Inflammatory macrophage (primary cell): Measurements from ENCODE around the gene SIX2.

Source experiments
- DNase-seq, 2 donors: peaks; one replicate each; pipeline ENCODE4 v3.0.0-alpha.2; 2020 to 2022

The SIX2 gene

DNA sequence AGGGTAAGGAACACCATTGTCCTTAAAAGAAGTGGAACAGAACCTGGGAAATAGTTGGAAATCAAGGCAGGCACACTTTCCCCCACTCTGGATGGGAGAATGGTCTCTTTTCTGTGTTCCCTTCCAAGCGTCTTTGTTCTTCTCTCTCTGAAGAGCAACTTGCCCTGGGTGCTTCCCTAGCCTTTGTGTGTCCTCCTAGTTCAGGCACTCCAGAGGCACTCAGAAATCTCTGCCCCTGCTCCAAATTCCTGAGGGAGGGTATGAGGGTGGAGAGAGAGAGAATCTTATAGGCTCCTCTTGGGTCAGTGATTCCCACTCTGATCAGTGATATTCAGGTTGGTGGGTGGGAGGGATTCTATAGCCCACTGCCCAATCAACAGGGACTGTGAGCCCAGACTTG lies 8.8 kb upstream of the SIX2 start:
- no peak for DNase-seq

DNA sequence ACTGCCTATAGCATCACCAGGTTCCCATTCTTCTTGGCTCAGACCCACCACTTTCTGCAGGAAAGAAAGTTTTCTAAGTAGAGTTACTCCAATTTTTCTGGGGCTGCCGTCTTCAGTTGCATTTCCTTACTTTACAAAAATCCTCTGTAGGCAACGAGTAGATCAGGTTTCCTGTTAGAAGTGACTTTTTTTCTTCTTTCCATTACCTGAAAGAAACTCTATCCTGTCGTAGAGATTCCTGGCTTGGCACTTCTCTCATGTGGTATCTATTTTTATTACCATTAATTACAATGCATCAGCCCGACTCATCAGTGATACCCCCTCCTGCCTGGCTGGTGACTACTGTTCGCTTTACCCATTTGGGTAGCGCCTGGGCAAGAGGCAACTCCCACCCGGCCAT lies 5.6 kb upstream of the SIX2 start:
- no peak for DNase-seq

DNA sequence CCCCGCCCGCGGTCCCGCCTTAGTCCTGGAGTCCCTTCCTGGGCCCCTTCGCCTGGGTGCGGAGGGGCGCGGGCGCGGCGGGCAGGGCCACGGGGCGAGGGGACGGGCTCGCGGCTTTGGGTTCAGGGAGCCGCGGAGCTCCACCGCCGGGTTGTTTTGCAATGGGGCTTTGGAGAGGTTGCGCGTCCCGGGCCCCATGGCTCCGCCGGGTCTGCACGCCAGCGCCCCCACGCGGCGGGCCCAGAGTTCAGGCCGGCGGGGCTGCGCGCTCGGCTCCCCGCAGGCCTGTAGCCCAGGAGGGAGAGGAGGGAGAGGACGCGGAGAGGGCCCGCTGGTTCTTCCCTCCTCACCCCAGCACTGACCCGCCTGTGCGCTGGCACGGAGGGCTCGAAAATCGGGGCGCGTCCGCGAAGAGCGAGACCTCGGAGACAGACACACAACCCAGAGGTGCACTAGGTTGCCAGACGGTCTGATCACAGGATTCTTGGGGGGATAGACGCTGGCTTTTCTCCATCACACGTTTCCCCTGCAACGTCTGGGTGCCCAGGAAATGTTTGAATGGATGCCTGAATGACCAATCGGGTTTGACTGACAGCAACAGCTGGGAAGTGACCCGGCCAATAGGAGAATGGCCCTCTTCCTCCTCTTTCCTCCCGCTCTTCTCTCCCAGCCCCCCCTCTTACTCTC lies 4.9 kb upstream of the SIX2 start:
- peak; percentile 5 to 33 for DNase-seq

DNA sequence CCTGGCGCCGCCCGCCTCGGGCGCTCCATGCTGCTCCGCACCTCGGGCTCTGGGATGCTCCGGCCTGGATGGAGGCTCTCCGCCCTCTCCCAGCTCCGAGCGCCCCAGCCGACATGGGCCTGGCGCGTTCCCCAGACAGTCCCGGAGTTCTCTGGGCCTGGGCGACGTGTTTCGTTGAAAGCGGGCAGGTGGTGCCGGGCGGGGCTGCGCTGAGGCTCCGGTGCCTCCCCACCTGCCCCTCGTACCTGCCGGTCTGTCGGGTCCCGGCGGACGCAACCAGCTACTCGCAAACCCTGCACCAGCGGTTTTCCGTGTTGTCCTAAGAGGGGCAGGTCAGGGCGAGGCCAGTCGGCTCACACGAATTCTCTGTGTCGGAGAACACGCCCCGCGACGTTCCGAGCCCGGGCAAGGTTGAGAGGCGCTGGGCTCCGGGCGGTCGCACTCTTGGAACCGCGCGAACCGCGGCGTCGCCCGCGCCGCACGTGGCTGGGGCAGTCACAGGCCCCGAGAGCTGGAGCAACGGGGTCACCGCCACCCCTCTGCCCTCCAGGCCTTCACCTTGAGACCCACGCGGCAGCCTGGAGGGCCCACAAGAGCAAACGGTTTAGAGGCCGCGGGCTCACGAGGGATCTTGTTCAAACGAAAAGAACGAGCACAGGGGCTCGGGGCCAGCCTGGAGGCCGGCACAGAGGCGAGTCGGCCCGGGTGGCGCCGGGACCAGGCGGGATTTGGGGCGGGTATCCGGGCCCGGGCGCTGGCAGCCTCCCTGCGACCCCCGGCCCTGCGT lies 4.2 kb upstream of the SIX2 start:
- DNase-seq: no peak

DNA sequence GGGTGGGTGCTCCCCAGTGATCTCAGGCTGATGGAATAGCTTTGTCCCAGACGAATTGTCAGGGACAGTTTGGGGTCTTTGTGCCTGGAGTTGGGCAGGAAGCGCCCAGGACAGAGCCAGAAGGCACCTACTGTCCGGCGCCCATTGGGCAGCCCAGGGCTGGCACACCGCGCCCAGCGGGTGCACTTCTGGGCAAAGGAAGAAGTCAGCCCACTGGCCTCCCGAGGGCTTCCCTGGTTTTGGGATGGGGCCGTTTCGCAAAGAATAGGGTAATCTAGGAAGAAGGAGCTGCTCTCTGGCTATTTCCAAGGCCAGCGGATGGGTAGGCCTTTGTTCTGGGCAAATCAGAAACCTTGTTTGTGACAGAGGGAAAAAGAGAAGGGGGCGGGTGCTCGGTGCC lies 3.5 kb upstream of the SIX2 start:
- no peak for DNase-seq

DNA sequence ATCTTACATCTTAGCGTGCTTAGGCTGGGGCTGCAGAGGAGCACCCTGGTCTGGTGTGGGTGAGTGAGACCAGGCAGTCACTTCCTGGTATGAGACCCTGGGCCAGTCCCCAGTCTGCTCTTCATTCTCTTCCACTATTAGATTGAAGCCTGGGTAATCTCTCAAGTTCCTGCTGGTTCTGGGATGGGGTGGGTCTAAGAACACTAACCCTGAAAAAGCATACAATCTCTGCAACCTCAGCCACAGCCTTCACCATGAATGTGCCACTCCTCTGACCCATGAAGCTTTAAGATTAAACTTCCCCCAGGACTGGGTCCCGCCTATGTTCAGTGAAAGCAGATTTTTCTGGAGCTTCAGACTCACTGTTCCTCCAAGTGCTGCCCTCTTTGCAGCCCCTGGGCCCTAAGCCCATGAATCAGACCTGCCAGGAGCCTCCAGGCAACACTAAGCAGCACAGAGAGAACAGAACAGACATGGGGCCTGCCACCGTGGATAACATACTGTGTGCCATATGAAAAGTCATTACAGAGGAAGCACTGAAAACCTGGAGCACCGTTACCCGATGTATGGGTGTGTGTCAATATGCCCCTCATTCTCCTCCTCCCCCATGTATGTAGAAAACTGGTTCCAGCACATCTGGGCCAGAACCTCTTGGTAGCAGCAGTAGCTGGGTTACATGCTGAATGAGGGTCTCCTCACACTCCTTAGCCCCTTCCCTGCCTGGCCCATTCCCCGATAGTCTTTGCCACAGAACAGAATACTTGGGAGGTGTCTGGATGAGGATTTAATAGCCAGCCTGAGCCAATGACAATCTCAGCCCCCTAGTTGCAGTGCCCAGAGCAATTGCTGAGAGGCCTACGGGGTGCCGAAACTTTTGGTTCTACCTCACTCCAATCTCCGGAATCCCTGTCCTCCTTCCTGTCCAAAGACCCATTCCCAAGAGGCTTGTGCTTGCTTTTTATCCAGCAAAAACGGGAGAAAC lies 2.7 kb upstream of the SIX2 start:
- no peak for DNase-seq

DNA sequence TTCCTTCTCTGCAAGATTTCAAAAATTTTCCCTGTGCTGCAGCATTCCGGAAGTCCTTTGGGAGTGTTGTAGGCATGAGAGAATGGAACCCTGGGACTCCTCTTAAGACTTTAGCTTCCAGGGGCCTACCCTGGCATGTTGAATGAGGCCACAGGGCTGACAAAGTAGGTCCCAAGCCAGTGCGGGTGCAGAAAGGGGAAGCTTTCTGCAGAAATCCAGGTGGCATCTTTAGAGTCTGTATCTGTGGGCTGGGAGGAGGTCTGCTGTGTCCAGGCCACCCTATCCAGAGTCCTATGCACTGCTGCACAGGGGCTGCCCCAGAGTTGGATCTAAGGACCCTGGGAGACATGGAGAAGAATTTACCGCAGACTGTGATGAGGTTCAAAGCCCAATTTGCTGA lies 1.9 kb upstream of the SIX2 start:
- no peak for DNase-seq

DNA sequence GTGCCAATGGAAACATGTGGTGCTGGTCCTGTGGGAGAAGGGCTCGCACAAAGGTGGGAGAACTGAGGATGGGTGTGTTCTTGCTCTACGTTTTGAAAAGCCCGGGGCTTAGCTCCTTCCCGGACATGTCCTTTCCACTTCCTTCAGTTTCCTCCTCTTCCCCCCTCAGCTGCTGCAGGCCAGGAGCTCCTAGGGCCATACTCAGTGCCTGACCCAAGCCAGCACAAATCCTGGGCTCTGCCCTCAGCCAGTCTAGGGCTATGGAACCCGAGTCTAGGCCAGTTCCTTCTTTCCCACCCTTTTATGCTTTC lies 1.4 kb upstream of the SIX2 start:
- DNase-seq: no peak

DNA sequence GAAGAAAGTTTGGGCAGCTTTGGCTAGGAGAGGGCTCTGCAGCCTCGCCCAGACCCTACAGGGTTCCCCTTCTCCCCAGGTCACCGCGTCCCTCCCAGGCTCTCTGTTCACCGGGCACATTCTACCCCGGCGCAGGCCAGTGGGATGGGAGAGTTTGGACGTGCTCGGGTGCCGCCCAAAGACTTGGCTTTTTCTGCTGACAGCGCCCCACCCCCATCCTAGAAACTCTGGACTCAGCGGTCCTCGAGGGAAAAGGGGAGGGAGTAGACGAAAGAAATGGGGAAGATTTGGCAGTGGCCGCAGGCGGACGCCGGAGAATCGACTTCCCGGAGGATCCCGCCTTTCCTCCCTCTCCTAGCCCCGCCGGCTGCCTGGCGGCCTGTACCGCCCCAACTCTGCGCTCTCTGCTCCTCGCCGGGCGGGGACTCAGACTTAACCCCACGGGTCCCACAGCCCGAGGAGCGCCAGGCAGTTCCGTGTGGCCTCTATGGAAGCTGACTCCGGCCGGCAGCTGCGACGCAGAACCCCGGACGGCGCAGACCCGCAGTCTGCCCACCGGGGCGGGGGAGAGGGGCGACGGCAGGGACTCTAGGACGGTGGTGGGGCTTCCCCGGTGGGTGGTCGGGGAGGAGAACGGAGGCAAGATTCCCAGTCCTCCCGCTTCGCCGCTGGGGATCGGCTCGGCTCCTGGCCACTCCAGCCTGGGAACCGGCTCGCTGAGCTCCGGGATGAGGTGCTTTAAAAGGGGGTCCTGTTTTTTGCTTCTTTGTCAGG lies 863 bp upstream of the SIX2 start:
- DNase-seq: no peak

DNA sequence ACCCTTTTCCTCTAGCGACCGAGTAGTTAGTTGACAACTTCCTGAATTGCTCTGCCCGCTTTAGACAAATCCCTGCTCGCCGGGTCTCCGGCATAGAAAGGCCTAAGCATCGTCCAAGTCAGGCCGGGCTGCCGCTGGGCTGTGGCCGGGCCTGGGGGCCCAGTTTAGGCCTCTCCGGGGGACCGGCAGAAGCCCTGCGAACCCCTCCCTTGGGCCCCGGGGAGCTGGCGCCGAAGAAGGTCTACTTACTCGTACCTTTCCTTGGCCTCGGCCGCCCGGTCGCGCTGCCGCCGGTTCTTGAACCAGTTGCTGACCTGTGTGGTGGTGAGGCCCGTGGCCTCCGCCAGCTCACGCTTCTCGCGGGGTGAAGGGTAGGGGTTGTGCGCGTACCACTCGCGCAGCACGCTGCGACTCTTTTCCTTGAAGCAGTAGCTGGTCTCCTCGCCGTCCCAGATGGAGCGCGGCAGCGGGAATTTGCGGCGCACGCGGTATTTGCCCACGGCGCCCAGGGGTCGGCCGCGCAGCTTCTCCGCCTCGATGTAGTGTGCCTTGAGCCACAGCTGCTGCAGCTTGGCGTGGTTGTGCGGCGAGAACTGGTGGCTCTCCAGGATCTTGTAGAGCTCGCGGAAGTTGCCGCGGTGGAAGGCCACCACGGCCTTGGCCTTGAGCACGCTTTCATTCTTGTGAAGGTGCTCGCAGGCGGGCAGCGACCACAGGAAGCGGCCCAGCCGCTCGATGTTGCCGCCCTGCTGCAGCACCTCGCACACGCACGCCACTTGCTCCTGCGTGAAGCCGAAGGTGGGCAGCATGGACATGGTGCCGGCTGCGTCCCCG lies 739 bp downstream of the SIX2 start:
- peak; percentile 27 to 31 for DNase-seq

DNA sequence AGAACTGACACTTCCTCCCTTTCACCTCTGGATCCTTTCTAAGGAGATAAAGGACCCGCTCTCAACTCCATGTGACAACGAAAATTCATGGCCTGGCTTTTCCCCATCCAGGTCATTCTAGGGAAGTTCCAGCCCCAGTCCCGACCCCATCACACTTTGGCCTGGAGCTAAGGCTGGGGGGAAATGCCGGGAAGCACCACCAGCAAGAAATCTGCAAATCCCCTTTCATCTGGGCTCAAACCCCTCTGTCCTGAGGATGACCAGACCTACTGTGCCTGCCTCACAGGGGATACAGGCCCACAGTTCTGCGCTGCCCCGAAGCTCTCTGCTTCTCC lies 1.3 kb downstream of the SIX2 start:
- DNase-seq: no peak

DNA sequence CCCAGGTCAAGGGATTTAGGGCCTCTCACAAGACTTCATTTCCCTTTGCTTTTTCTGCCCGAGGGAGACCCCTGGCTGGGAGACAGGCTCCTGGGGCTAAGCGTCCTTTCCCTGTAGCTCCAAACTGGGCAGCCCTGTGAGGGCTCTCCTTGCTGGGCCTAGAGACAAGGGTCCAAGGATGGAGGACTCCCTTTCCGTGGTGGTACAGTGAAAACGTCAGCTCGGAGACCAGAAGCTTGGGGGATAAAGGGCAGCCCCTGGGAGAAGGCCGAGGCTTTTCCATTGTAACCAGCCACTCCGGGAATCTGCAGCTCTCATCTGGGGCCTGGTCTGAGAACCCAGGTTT lies 2.3 kb downstream of the SIX2 start:
- no peak for DNase-seq

DNA sequence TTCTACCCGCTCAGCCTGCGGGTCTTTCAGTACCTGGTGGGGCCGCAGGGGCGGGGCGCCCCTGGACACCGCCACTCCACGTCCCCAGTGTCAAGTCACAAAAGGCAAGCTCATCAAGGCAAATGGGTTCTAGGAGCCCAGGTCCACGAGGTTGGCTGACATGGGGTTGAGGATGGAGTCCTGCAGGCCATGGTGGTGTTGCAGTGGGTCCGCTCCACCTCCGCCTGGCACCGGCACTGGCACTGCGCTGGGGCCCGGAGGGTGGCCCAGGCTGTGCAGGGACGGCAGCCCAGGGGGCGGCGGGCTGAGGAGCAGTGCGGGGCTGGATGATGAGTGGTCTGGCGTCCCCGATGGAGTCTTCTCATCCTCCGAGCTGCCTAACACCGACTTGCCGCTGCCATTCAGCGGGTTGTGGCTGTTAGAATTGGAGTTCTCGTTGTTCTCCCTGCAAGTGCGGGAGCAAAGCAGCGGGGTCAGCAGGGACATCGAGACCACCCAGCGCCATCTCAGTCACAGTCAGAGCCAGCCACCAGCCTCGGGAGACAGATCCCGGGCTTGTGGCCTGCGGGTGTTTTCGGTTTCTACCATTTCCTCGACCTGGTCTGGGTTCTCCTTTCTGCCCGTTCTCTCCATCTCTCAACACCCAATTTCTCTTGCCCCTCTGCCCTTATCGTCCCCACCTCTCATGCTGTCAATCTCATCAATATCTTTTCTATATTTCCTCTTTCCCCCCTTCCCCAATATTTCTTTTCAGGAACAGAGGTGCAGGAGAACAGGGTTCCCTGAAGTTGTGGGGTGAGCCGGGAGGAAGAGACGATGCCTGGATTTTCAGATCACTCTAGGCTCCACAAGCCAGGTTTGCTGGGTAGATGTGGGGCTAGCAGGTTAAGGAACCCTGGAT lies 3.0 kb downstream of the SIX2 start:
- DNase-seq: no peak

DNA sequence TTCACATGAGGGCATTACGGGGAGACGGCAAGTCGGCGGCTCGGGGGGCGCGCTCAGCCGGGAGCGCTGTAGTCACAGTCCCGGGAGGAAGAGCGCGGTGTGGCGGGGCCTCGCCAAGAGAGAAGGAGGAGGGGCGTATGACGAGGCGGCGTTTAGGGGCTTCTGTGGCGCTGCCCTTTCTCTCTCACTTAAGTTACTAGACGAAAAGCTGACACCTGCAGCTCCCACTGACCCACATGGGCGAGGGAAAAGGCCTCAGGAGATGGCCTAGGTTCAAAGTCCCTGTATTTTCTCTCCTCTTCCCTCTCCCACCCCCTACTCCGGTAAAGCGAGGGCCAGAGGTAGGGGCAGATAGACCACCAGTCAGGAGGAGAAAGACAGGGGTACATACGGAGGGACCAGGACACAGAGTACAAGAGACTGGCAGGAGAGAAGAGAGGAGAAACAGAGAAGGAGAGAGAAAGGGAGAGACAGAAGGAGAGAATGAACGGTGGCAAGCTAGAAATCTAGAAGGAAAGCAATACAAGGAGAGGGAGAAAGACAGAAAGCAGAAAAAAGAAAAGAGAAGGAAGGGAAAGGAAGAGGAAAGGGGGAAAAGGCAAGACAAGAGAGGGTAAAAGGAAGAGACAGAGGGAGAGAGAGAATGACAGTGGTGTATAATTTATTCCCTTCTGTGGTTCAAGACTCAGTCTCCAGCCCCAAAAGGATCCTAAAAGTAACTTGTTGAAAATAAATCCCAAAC lies 3.8 kb downstream of the SIX2 start:
- no peak for DNase-seq

DNA sequence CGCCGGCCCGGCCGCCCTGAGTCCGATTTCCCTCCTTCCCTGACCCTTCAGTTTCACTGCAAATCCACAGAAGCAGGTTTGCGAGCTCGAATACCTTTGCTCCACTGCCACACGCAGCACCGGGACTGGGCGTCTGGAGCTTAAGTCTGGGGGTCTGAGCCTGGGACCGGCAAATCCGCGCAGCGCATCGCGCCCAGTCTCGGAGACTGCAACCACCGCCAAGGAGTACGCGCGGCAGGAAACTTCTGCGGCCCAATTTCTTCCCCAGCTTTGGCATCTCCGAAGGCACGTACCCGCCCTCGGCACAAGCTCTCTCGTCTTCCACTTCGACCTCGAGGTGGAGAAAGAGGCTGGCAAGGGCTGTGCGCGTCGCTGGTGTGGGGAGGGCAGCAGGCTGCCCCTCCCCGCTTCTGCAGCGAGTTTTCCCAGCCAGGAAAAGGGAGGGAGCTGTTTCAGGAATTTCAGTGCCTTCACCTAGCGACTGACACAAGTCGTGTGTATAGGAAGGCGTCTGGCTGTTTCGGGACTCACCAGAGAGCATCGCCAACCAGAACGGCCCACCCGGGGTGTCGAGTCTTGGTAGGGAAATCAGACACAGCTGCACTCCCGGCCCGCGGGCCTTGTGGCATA lies 4.6 kb downstream of the SIX2 start:
- no peak for DNase-seq

DNA sequence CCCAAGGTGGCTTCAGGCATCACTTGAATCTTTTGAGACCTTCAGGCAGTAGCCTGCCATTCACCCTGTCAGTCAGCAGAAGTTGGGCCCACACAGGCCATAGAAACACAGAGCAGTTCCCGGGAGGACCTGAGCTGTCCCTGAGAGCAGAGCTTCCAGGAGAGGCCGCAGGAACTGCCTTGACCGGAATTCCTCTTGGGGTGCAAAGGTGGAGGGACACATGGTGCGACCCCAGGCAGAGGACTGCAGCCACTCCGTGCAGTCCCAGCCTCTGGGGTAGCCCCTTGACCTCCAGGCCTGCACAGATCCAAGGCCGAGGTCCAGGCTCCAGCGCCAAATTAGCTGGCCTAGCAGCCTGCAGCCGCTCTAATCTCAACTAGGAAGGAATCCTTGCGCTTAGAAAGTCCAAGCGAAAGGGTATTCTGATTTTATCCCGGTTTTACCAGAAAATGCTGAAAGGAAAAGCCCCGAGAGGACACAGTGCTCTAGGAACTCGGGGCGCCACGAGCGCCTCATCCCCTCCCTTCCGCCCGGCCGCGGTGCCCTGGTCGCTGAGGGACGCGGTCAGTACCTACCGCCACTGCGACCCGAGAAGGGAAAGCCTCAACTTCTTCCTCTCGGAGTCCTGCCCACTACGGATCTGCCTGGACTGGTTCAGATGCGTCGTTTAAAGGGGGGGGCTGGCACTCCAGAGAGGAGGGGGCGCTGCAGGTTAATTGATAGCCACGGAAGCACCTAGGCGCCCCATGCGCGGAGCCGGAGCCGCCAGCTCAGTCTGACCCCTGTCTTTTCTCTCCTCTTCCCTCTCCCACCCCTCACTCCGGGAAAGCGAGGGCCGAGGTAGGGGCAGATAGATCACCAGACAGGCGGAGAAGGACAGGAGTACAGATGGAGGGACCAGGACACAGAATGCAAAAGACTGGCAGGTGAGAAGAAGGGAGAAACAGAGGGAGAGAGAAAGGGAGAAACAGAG lies 5.4 kb downstream of the SIX2 start:
- DNase-seq: no peak

DNA sequence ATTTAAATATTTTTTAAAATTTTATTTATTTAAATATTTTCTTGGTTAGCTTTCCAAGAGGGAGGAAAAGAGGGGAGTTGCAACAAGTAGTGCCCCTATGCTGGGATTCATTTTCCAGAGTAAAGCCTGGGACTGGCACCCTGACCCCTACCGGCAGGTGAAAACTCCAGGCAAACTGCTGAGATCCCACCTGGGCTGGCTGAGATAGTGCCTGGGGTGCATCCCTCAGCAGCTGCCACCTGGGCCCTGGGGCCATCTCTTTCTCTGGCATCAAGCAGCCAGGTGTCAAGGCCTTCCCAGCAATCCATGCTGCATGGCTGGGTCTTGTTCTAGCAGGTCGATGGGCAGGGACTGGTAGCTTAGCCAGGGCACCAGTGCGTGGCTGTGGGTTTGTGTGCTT lies 6.6 kb downstream of the SIX2 start:
- DNase-seq: no peak

DNA sequence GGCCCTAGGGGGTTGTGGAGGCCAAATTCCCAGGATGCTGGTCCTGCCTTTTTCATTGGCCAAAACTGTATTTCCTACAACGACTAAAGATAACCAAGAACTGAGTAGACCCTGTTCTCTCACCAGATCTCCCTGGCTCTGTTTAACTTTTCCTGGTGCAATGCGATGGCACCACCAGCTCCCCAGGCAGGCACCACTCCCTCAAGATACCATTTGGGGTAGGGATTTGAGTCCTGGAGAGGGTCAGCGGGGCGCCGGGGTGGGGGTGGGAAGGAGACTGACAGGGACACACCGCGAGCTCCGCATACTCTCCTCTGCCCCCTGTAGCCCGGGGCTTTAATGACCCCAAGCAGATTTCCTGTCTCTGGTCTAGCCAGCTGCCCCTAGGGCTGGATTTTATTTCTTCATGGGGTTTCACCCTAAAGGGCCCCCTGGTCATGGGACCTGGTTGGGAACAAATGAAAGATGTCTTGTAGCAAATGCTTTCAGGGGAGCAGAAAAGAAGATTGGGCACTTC lies 7.3 kb downstream of the SIX2 start:
- no peak for DNase-seq
